Measurements from ENCODE around the gene SLC4A11.

DNA sequence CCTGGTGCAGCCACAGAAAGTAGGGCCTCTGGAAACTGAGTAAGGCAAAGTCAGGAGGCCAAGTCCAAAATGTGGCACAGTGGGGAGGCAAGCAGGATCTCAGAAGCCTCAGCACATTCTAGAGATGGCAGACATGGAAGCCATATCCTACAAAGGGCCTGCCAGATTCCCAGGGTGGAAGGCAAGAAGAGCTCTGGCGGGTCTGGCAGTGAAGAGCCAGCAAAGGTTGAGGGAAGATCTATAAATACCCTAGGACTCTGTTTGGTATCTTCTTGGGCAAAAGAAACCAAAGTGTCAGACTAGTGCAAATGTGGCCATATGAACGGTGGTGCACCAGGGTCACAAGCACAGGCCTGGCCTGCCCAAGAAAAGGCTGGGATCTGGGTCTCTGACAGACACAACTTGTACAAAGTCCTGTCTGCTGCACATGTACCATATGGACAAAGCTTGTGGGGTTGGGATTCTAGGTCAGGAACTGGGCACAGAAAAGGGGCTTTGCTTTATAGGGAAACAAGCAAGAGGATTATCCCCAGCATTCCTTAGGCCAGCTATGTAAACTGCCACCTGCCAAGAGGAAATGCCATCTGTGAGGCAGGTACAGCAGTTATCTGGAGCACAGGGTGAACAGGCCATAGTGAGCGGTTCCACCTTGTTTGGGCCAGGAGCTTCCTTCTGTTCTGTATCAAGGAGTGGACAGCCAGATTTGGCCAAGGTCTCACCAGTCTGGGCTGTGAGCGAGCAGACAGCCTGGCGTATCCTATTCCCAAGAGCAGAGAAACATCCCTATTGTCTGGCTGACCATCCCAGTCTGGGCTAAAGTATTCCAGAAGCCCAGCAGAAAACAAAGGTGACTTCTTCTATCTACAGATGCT, 36.3 kb upstream of the SLC4A11 start:
- TF ChIP-seq POLR2A (IDR thresholded peaks at IDR 0.05) (no peak), CTCF (IDR thresholded peaks at IDR 0.05 in 4 of 5, conservative IDR thresholded peaks at IDR 0.05 in 1 of 5) (no peak)

Data from gastrocnemius medialis (tissue), 4 donors.